GM18511 (cell line): Measurements from ENCODE around the gene PARD3B.

Source experiments
- ATAC-seq: cut with Tn5 transposase; IDR thresholded peaks from one replicate; pipeline ENCODE4 v1.9.1; 2021; ENCODE audit warnings: mild to moderate bottlenecking, moderate library complexity; ENCODE audit not compliant: unreplicated experiment

PARD3B gene

GRCh38 chr2:205424326-205424725 lies 879.1 kb downstream of the PARD3B start:
- no peak for ATAC-seq

GRCh38 chr2:205425102-205425501 lies 879.8 kb downstream of the PARD3B start:
- no peak for ATAC-seq

- no peak for ATAC-seq
Observed at GRCh38 chr2:205427112-205427511, 881.8 kb downstream of the PARD3B start.

- no peak for ATAC-seq
Observed at GRCh38 chr2:205428811-205429210, 883.5 kb downstream of the PARD3B start.

GRCh38 chr2:205435970-205436369 lies 890.7 kb downstream of the PARD3B start:
- ATAC-seq: no peak

DNA sequence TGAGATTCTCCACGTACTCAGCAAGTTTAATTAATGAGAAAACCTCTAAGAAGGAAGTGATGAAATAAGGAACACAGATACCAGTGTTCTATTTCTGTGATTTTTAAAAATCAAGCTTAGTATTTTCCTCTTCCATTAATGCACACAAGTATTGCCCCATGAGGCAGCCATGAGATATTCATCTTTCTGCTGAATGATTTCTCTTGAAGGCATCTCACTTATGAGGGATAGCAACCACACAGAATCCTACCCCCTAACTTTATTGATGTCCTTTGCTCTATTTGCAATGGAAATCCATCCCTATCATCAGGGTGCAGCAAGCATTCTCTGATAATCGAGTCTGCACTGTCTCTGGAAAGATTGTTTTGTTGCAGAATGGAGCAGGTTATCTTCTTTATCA lies 893.0 kb downstream of the PARD3B start:
- no peak for ATAC-seq

- ATAC-seq: no peak
Observed at GRCh38 chr2:205439621-205440020, 894.3 kb downstream of the PARD3B start.

- no peak for ATAC-seq
Observed at GRCh38 chr2:205441524-205441923, 896.2 kb downstream of the PARD3B start.

DNA sequence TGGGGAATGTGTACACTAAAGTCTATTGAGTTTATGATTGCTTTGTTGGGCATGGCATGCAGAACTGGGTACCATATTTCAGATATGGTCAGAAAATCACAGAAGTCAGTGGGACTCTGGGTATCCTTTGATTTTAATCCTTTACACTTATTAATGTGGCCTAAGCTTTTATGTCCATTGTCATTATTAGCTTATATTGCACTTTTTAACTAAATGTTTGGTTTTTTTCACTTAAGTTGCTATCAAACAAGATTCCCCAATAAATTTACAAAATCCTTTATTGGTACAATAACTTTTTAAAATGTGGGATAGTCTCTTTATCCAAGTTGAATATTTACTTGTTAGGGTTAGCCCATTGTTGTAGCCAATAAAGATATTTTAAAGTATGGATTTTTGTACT lies 902.9 kb downstream of the PARD3B start:
- ATAC-seq: no peak

GRCh38 chr2:205451901-205452512 lies 906.7 kb downstream of the PARD3B start:
- ATAC-seq: no peak

- ATAC-seq: no peak
Observed at GRCh38 chr2:205453202-205453601, 907.9 kb downstream of the PARD3B start.

- no peak for ATAC-seq
Observed at GRCh38 chr2:205456682-205457081, 911.4 kb downstream of the PARD3B start.

- no peak for ATAC-seq
Observed at GRCh38 chr2:205460217-205460616, 914.9 kb downstream of the PARD3B start.

- ATAC-seq: peak; percentile 47
Observed at GRCh38 chr2:205461169-205461568, 915.9 kb downstream of the PARD3B start.

DNA sequence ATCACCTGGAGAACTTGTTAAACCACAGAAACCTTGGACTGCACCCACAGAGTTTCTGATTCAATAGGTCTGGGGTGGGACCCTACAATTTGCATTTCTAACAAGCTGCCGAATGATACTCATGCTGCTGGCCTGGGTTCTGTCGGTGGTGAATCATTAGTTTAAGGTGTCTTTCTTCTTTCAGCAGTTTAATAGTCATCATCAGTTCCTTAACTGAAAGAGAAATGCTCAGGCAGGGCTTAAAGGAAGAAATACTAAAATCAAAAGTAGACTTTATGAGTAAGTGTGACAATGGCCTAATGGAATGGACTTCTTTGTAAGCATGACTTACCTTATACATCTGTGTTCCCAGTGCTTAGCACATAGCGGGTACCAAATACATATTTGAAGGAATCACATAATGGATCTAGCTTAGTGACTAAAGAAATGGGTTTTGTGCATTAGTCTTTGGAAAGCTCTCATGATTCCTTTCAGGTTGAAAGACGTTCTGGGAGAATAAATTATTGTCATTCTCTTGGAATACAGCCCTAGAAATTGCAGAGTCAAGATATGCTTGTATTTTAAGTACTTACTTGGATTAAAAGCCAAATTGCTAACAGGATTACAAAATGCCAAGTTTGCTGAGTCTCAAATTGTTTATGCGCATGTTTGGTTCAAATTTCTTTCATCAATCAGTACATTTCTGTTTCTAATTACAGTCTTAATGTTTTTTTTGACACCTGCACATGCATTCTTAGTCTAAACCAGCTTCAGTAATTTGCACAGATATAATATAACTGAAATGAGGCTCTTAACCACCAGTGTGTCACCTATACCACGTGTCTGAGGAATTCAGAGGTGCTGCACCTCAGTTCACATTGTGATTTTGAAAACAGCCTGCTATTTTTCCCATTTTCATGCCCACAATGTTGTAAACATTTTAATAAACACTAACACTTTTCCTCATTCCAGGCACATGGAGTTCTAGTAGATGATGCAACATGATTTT lies 916.7 kb downstream of the PARD3B start:
- ATAC-seq: peak; percentile 77

- ATAC-seq: no peak
Observed at GRCh38 chr2:205462681-205463345, 917.5 kb downstream of the PARD3B start.

GRCh38 chr2:205463466-205464025 lies 918.3 kb downstream of the PARD3B start:
- no peak for ATAC-seq

DNA sequence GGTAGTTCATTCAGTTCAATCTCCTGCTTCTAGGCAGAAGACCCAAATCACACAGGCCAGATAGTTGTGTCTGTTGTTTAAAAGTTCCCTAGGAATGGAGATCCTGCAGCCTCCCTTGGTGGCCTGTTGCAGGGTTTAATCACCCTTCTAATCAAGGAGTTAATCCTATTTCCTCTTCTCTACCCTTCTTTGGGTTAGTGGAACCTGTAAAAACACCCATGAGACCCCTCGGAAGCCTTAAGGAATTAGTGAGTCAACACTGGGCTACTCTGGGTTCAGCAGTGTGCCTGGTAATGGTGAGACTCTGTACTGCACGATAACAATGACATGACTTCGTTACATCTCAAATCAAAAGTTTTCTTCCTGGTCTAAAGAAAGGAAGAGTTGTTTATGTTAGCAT lies 919.4 kb downstream of the PARD3B start:
- no peak for ATAC-seq

DNA sequence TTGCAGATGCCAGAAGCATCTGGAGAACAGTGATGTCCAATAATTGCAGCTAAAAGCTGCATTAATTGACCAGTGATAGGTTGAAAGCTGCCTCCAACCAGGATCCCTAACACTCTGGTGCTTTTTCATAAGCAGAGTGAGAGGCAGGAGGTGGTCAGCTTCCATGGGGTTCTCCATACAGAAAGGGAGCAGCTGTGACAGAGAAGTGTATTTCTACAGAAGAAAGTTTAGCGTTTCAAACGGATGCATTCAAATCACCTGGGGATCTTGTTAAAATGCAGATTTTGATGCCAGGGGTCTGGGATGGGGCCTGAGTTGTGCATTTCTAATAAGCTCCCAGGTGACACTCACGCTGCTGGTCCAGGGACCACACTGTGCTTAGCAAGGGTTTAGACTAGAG lies 920.5 kb downstream of the PARD3B start:
- ATAC-seq: no peak

DNA sequence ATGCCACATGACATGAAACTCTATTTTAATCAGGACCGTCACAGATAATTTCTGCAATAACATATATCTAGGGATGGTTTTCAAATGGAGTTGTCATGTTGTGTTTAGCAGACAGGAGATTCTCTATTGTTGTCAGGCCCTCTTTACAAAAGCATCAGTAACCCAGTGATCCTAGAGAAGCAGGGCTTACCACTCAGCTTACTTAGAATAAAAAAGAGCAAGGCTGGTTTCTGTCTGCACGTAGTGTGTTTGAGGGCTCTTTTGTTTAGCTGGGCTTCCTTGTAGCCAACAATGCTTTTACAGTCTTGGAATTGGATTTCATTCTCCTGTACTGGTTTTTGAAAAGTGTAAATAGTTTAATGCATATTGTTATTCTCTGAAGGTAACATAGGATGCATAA lies 926.5 kb downstream of the PARD3B start:
- no peak for ATAC-seq

DNA sequence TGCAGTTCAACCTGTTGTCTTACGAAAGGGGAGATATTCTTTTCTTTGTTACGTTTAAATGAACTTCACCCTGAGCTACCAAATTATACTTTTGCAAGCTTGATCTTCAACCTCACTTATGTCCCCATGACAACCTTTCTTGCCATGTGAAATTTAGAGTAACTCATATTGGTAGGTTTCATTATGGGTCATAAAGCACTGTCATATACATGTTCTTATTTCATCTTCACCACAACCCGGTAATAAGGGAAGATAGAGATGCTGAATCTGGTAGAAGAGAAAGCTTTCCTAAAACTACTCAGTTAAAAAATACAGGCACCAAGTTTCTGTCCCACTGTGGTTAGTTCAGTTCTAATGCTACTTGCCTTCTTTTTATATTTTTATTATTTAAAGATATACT lies 928.5 kb downstream of the PARD3B start:
- ATAC-seq: no peak
